Astrocyte of the cerebellum (primary cell): ENCODE data around the gene C12orf43.

Source experiments
- DNase-seq: peaks from one replicate; pipeline ENCODE4 v3.0.0-alpha.2; 2011; ENCODE audit warnings: low read depth
- H3K4me3 ChIP-seq: 2 replicates; pipeline ENCODE4 v1.5.1; 2011; ENCODE audit warnings: mild to moderate bottlenecking, low read depth, low read length, moderate library complexity
- in situ Hi-C: cut with HindIII; loops from 2 replicates; pipeline ENCODE4 v1.10.0; 2017; ENCODE audit warnings: low sequenced_read_pairs
- TF ChIP-seq, protein P1 (sequence below): IDR thresholded peaks from 2 replicates; pipeline ENCODE4 v1.5.1; 2012; ENCODE audit warnings: low read length, low read depth, moderate library complexity, mild to moderate bottlenecking; ENCODE audit errors: missing control alignments

Gene C12orf43

DNA sequence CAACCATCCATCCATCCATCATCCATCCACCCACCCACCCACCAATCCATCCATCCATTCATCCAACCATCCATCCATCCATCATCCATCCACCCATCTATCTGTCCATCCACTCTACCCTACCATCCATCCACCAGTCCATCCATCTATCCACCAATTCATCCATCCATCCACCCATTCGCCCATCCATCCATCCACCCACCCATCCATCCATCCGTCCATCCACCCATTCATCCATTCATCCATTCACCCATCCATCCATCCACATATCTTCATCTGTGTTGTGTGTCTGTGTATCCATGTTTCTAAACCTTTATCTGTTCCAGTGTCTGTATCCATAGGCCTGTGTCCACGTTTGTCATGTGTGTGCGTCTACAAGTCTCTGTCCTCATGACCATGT, 28.1 kb downstream of the C12orf43 start:
- DNase-seq = no peak
- in situ Hi-C loops = no loop called here
- H3K4me3 ChIP-seq = no peak overlapping the region
- TF ChIP-seq, protein P1, sequence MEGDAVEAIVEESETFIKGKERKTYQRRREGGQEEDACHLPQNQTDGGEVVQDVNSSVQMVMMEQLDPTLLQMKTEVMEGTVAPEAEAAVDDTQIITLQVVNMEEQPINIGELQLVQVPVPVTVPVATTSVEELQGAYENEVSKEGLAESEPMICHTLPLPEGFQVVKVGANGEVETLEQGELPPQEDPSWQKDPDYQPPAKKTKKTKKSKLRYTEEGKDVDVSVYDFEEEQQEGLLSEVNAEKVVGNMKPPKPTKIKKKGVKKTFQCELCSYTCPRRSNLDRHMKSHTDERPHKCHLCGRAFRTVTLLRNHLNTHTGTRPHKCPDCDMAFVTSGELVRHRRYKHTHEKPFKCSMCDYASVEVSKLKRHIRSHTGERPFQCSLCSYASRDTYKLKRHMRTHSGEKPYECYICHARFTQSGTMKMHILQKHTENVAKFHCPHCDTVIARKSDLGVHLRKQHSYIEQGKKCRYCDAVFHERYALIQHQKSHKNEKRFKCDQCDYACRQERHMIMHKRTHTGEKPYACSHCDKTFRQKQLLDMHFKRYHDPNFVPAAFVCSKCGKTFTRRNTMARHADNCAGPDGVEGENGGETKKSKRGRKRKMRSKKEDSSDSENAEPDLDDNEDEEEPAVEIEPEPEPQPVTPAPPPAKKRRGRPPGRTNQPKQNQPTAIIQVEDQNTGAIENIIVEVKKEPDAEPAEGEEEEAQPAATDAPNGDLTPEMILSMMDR = no peak

DNA sequence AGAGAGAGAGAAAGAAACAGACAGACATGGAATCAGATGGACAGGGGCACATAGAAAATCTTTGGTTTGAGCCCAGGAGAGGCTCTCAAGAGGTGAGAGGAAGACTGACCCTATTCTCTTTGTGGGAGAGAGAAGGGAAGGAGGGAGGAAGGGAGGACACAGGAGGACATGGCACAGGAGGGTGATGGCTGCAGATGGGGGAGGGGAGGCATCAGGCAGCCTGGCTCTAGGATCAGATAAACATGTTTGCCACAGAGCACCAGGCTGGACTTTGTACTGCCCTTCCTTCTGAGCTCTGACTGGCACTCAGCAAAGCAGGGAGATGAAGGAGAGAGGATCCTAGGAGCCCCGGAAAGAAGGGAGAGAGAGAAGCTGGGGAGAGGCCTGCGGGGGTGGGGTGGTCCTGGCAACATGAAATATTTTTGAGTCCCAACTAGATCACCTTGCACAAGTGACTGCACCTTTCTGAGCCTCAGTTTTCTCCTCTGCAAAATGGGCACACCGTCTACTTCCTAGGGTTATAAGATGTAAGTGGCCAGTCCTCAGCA, 31.9 kb downstream of the C12orf43 start:
- DNase-seq = no peak
- TF ChIP-seq, protein P1 = no peak
- in situ Hi-C loops = no loop called here

DNA sequence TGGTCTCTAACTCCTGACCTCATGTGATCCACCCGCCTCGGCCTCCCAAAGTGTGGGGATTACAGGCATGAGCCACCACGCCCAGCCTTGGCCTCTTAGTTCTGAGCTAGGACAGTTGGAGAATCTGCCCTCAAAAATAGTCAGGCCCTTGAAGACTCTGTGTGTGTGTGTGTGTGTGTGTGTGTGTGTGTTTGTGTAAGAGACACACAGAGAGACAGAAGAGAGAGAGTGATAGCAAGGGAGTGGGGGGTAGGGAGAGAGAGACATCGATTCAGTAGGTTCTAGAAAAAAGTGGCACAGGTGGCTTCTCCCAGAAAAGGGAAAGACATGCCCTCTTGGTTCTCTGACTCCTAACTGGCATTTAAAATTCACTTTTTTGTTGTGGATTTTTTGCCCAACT, 32.5 kb downstream of the C12orf43 start:
- in situ Hi-C loops = no loop called here
- DNase-seq = no peak
- TF ChIP-seq, protein P1 = no peak
- H3K4me3 ChIP-seq = no peak overlapping the region

More for the DNA sequence above, 31.9 kb downstream of the C12orf43 start:
- no peak overlapping the region for H3K4me3 ChIP-seq

DNA sequence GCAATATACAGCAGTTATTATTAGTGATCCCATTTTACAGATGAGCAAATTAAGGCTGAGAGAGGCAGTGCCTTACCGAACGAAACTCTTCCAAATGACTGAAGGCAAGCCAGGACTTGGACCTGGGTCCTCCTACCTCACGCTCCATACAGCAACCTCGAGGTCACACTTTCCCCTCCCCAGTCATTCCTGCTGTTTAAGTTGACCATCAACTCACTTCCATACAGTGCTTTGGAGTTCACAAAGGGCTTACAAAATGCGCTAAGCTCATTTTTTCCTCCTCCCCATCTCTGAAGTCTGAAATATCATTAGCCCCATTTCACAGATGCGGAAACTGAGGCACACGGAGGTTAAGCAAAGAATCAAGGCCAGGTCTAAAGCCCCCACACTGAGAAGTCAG, 33.6 kb downstream of the C12orf43 start:
- TF ChIP-seq, protein P1 = no peak
- H3K4me3 ChIP-seq = no peak overlapping the region
- in situ Hi-C loops = no loop called here
- no peak for DNase-seq

DNA sequence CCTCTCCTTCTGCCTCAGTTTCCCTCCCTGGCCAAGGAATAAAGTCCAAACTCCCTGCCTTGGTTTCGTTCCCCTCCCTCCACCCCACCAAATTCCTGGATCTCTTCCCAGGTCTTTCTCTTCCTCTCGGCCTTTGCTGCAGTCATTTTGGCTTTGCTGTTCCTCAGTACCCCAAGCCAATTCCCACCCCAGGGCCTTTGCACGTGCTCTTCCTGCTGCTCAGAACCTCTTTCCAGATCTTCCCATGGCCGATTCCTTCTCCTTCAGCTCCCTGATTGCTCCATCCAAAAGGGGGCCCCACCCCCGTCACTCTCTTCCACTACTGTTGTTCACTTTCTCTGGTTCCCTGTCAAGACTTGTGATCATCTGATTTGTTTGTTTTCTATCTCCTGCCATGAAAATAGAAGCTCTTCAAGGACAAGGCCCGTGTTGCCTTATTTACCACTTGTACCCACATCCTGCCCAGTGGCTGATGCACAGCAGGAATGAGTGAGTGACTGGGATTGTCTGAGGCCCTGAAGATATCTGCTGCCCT, 34.8 kb downstream of the C12orf43 start:
- TF ChIP-seq, protein P1 = no peak
- DNase-seq = no peak
- H3K4me3 ChIP-seq = no peak overlapping the region
- in situ Hi-C loops = no loop called here

DNA sequence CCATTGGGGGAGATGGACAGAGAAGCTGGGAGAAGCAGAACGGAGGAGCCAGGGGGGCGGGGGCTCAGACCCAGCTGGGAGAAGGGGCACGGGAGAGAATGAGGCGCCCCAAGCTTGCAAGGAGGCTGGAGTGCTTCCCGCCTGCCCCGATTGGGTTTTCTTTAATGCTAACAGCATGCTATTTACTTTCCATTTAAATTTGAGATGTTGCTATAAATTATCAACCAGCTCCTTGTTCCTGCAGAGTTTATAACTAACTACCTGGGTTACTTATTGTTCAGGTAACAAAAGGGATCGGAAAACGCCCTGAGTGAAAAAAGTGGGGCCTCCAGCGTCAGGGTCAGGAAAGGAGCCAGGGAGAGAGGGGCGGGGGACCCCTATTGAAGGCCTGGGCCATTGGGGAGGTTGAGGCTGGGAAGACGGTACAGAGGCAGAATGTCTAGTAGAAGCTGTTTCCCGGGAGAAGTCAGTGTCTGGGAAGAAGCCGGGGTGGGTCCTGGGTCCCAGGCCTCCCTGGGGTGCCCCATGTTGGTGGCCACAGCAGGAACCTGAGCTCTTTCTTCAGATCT, 35.4 kb downstream of the C12orf43 start:
- DNase-seq = no peak
- TF ChIP-seq, protein P1 = no peak
- no peak overlapping the region for H3K4me3 ChIP-seq
- in situ Hi-C loops = no loop called here
